Measurements from ENCODE around the gene FERMT3.
A peak's percentile ranks its signal among the peaks of the same experiment; 100 is the strongest.

The FERMT3 gene

GRCh38 chr11:64196626-64197025 is 9.9 kb upstream of the FERMT3 start:
- peaks cover 67 to 82% of the 10 kb centered on the region in 2 donors for H3K36me3 ChIP-seq (ENCODE audit: control insufficient read depth in 1 of 2, insufficient read depth in 2 of 2, low read length in 2 of 2)
- H3K4me3 ChIP-seq (ENCODE audit: low read depth in 1 of 2, low read length in 2 of 2) = no peak overlapping the region
- no peaks in the 10 kb centered on the region for H3K27me3 ChIP-seq (ENCODE audit: low read depth, low read length)
- H3K27ac ChIP-seq (ENCODE audit: low read length) = no peak overlapping the region
- H3K4me1 ChIP-seq (ENCODE audit: control insufficient read depth in 1 of 2, insufficient read depth in 2 of 2, low read length in 2 of 2) = no peaks in the 10 kb centered on the region
- no peaks in the 10 kb centered on the region for H3K9me3 ChIP-seq (ENCODE audit: control insufficient read depth in 1 of 2, low read length in 2 of 2)

DNA sequence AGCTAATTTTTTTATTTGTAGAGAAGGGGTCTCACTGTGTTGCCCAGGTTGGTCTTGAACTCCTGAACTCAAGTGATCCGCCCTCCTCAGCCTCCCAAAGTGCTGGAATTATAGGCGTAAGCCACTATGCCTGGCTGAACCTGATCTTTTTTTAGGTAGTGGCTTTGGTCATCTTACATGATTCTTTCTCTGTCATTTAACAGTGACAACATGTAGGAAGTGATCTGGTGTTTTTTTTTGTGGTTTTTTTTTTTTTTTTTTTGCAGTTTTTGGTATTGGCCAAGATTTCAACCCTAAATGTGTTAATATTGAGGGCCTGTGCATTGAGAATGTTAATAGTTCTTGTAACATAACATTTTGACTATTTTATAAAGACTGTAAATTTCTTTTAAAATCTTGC is 8.0 kb upstream of the FERMT3 start:
- Histone ChIP-seq H3K4me1 (ENCODE audit: control insufficient read depth in 1 of 2, insufficient read depth in 2 of 2, low read length in 2 of 2) (no peaks in the 10 kb centered on the region), H3K4me3 (ENCODE audit: low read depth in 1 of 2, low read length in 2 of 2) (no peak overlapping the region), H3K36me3 (ENCODE audit: control insufficient read depth in 1 of 2, insufficient read depth in 2 of 2, low read length in 2 of 2) (peaks cover 70 to 89% of the 10 kb centered on the region in 2 donors), H3K27me3 (ENCODE audit: low read depth, low read length) (no peaks in the 10 kb centered on the region), H3K9me3 (ENCODE audit: control insufficient read depth in 1 of 2, low read length in 2 of 2) (no peaks in the 10 kb centered on the region), H3K27ac (ENCODE audit: low read length) (no peak overlapping the region)

DNA sequence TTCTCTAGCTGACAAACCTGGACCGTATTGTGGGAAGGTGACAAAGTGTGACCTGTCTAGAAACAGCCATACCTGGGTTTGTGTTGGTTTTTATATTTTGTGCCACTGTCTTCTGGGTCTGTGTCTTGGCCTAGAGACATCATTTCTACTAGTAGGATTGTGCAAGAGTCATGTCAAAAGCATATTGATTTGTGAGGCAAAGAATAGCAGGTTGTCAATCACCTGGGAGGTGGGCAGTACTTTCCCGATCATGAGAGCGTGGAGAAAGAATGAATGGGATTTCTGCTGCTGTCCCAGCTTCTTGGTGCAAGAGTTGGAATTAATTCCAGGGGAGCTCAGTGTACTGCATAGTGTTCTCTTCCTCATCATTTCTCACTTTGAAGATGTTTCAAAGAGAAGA is 5.0 kb upstream of the FERMT3 start:
- Histone ChIP-seq H3K4me1 (ENCODE audit: control insufficient read depth in 1 of 2, insufficient read depth in 2 of 2, low read length in 2 of 2) (peaks cover 3 to 10% of the 10 kb centered on the region in 2 donors), H3K36me3 (ENCODE audit: control insufficient read depth in 1 of 2, insufficient read depth in 2 of 2, low read length in 2 of 2) (peaks cover 50 to 83% of the 10 kb centered on the region in 2 donors), H3K27ac (ENCODE audit: low read length) (no peak overlapping the region), H3K9me3 (ENCODE audit: control insufficient read depth in 1 of 2, low read length in 2 of 2) (no peaks in the 10 kb centered on the region), H3K27me3 (ENCODE audit: low read depth, low read length) (no peaks in the 10 kb centered on the region), H3K4me3 (ENCODE audit: low read depth in 1 of 2, low read length in 2 of 2) (no peak overlapping the region)

- peaks cover 3 to 10% of the 10 kb centered on the region in 2 donors for H3K4me1 ChIP-seq (ENCODE audit: control insufficient read depth in 1 of 2, insufficient read depth in 2 of 2, low read length in 2 of 2)
- H3K27me3 ChIP-seq (ENCODE audit: low read depth, low read length) = no peaks in the 10 kb centered on the region
- no peak overlapping the region for H3K4me3 ChIP-seq (ENCODE audit: low read depth in 1 of 2, low read length in 2 of 2)
- H3K27ac ChIP-seq (ENCODE audit: low read length) = no peak overlapping the region
- peaks cover 38 to 74% of the 10 kb centered on the region in 2 donors for H3K36me3 ChIP-seq (ENCODE audit: control insufficient read depth in 1 of 2, insufficient read depth in 2 of 2, low read length in 2 of 2)
- H3K9me3 ChIP-seq (ENCODE audit: control insufficient read depth in 1 of 2, low read length in 2 of 2) = no peaks in the 10 kb centered on the region
These were observed 3.5 kb upstream of the FERMT3 start for GRCh38 chr11:64202992-64203391.

DNA sequence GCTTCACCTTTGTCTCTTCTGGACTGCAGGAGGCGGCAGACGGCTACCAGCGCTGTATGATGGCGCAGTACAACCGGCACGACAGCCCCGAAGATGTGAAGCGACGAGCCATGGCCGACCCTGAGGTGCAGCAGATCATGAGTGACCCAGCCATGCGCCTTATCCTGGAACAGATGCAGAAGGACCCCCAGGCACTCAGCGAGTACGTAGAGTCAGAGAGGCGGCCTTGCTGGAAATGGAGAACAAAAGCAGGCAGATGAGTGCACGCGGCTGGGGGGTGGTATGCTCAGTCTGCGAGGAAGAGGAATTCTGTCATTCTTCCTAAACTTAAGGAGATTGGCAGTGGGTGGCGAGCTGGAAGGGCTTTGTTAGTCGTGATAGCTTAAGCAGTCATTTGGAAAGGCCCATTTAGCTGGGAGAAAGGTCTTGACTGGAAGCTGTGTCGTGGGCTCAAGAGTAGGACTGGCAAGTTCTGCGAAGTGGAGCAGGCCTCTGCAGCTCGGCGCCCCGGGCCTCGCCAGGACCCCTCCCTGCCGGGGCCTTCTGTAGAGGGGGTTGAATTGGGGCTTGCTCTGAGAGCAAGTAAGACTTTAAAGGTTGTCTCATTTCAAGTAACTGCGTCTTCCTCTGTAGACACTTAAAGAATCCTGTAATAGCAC is 3.0 kb upstream of the FERMT3 start:
- no peak overlapping the region for H3K27ac ChIP-seq (ENCODE audit: low read length)
- no peaks in the 10 kb centered on the region for H3K9me3 ChIP-seq (ENCODE audit: control insufficient read depth in 1 of 2, low read length in 2 of 2)
- peaks cover 38 to 68% of the 10 kb centered on the region in 2 donors for H3K36me3 ChIP-seq (ENCODE audit: control insufficient read depth in 1 of 2, insufficient read depth in 2 of 2, low read length in 2 of 2)
- peaks cover 3 to 11% of the 10 kb centered on the region in 2 donors for H3K4me1 ChIP-seq (ENCODE audit: control insufficient read depth in 1 of 2, insufficient read depth in 2 of 2, low read length in 2 of 2)
- H3K4me3 ChIP-seq (ENCODE audit: low read depth in 1 of 2, low read length in 2 of 2) = no peak overlapping the region
- no peaks in the 10 kb centered on the region for H3K27me3 ChIP-seq (ENCODE audit: low read depth, low read length)

DNA sequence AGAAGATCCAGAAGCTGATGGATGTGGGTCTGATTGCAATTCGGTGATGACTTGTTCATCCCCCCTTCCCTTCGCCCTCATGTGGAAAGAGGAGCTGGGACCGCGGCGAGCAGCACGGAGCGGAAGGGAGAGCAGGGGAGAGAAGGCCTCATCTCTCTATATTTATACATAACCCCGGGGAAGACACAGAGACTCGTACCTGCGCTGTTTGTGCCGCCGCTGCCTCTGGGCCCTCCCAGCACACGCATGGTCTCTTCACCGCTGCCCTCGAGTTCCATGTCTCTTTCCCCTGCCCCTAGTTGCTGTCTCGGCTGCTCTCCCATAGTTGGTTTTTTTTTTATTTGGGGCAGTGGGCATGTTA is 2.5 kb upstream of the FERMT3 start:
- Histone ChIP-seq H3K27me3 (ENCODE audit: low read depth, low read length) (no peaks in the 10 kb centered on the region), H3K9me3 (ENCODE audit: control insufficient read depth in 1 of 2, low read length in 2 of 2) (no peaks in the 10 kb centered on the region), H3K4me1 (ENCODE audit: control insufficient read depth in 1 of 2, insufficient read depth in 2 of 2, low read length in 2 of 2) (peaks cover 3 to 15% of the 10 kb centered on the region in 2 donors), H3K4me3 (ENCODE audit: low read depth in 1 of 2, low read length in 2 of 2) (no peak overlapping the region), H3K36me3 (ENCODE audit: control insufficient read depth in 1 of 2, insufficient read depth in 2 of 2, low read length in 2 of 2) (peaks cover 38 to 63% of the 10 kb centered on the region in 2 donors), H3K27ac (ENCODE audit: low read length) (no peak overlapping the region)

DNA sequence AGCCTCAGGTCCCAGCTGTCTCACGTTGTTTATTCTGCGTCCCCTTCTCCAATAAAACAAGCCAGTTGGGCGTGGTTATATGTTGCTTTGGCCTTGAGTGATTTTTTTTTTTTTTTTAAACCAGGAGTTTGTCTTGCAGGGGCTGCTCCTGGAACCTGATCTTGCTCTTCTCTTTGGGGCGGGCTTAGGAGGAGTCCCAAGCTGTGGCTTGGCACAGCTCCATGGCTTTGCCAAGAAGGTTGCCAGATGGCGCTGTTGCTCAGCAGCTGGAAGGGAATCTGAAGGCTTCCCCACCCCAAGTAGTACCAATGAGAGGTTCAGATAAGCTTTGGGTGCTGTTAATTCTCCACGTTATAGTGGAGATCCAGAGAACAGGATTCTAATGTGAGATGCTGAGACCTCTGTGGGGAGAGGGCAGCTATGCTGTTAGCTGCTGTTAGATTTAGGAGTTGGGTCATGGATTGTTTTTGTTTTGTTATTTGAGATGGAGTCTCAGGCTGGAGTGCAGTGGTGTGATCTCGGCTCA is 2.0 kb upstream of the FERMT3 start:
- H3K9me3 ChIP-seq (ENCODE audit: control insufficient read depth in 1 of 2, low read length in 2 of 2) = no peaks in the 10 kb centered on the region
- no peak overlapping the region for H3K27ac ChIP-seq (ENCODE audit: low read length)
- H3K36me3 ChIP-seq (ENCODE audit: control insufficient read depth in 1 of 2, insufficient read depth in 2 of 2, low read length in 2 of 2) = peaks cover 38 to 63% of the 10 kb centered on the region in 2 donors
- no peaks in the 10 kb centered on the region for H3K27me3 ChIP-seq (ENCODE audit: low read depth, low read length)
- H3K4me3 ChIP-seq (ENCODE audit: low read depth in 1 of 2, low read length in 2 of 2) = no peak overlapping the region
- H3K4me1 ChIP-seq (ENCODE audit: control insufficient read depth in 1 of 2, insufficient read depth in 2 of 2, low read length in 2 of 2) = peaks cover 3 to 15% of the 10 kb centered on the region in 2 donors

DNA sequence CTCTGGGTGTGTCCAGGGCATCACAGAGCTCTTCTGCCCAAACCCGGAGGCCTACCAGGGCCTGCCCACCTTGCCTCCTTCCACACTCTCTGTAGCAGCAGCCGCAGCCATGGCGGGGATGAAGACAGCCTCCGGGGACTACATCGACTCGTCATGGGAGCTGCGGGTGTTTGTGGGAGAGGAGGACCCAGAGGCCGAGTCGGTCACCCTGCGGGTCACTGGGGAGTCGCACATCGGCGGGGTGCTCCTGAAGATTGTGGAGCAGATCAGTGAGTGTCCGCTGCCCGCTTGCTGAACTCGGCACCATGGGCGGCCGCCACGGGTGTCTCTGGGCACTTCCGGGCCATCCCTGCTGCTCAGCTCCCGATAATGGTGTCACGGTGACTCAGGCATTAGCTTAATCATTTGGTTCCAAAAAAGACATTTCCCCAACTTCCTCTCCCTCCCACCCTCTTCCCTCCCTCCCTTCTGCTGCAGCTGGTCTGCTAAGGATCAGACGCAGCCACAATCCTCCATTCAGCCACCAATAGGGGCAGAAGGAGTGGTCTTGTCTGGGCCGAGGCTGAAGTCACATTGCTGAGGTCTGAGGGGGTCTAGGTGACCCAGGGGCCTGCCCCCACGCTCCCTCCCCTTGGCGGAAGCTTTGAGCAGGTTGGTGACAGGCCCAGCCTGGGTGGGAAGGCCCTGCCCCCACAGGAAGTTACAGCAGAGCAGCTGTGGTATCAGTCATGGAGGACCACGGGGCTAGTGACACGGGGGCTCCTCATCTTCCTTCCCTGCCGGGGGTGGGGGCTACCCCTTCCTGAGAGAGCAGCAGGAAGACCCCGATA is 950 bp downstream of the FERMT3 start:
- H3K4me1 ChIP-seq (ENCODE audit: control insufficient read depth in 1 of 2, insufficient read depth in 2 of 2, low read length in 2 of 2) = peaks cover 3 to 15% of the 10 kb centered on the region in 2 donors
- H3K27me3 ChIP-seq (ENCODE audit: low read depth, low read length) = no peaks in the 10 kb centered on the region
- H3K9me3 ChIP-seq (ENCODE audit: control insufficient read depth in 1 of 2, low read length in 2 of 2) = no peaks in the 10 kb centered on the region
- H3K4me3 ChIP-seq (ENCODE audit: low read depth in 1 of 2, low read length in 2 of 2) = peak overlapping the region; percentile 56 to 67
- peaks cover 18 to 38% of the 10 kb centered on the region in 2 donors for H3K36me3 ChIP-seq (ENCODE audit: control insufficient read depth in 1 of 2, insufficient read depth in 2 of 2, low read length in 2 of 2)
- peak overlapping the region; percentile 90 for H3K27ac ChIP-seq (ENCODE audit: low read length)

DNA sequence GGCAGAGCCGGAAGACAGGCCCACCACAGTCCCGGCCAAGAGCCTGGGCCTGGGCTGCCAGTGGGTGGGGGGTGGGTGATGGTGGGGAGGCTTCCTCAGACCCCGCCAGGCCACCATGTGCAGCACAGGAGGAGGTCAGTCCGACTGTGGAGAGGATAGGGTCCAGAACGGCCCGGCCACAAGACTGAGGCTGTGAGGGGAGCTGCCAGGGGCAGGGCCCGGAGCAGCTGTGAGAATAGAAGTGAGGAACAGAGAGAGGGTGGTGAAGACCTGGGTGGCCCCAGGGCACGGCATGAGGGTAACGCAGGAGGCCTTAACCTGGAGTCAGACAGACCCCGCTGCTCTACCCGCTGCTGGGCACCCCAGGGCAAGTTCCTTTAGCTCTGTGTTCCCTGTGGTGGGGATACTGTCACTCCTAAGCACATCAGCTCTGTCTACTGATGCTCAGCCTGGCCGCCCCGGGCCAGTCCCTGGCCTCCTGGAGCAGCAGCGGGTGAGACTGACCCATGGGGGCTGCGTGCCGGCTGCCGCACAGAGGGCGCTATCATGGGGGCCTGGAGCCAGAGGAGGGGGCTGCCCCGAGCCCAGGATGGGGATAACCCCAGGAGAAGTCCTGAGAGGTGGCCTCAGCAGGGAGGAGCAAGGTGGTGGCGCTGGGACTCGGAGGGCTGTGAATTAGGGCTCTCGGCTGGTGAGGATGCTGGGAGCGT is 1.7 kb downstream of the FERMT3 start:
- Histone ChIP-seq H3K4me1 (ENCODE audit: control insufficient read depth in 1 of 2, insufficient read depth in 2 of 2, low read length in 2 of 2) (peaks cover 3 to 15% of the 10 kb centered on the region in 2 donors), H3K27me3 (ENCODE audit: low read depth, low read length) (no peaks in the 10 kb centered on the region), H3K27ac (ENCODE audit: low read length) (peak overlapping the region; percentile 90), H3K9me3 (ENCODE audit: control insufficient read depth in 1 of 2, low read length in 2 of 2) (no peaks in the 10 kb centered on the region), H3K36me3 (ENCODE audit: control insufficient read depth in 1 of 2, insufficient read depth in 2 of 2, low read length in 2 of 2) (peaks cover 10 to 30% of the 10 kb centered on the region in 2 donors), H3K4me3 (ENCODE audit: low read depth in 1 of 2, low read length in 2 of 2) (peak overlapping the region; percentile 56 to 67)

GRCh38 chr11:64208796-64209562 is 2.5 kb downstream of the FERMT3 start:
- Histone ChIP-seq H3K27ac (ENCODE audit: low read length) (no peak overlapping the region), H3K4me3 (ENCODE audit: low read depth in 1 of 2, low read length in 2 of 2) (no peak overlapping the region), H3K36me3 (ENCODE audit: control insufficient read depth in 1 of 2, insufficient read depth in 2 of 2, low read length in 2 of 2) (peaks cover 3 to 23% of the 10 kb centered on the region in 2 donors), H3K27me3 (ENCODE audit: low read depth, low read length) (no peaks in the 10 kb centered on the region), H3K9me3 (ENCODE audit: control insufficient read depth in 1 of 2, low read length in 2 of 2) (no peaks in the 10 kb centered on the region), H3K4me1 (ENCODE audit: control insufficient read depth in 1 of 2, insufficient read depth in 2 of 2, low read length in 2 of 2) (peaks cover 3 to 14% of the 10 kb centered on the region in 2 donors)
